HTERT RPE-1 (cell line): ENCODE results near the gene CCNK.

Source experiments
- in situ Hi-C: fragments of 300-500 bp; cut with MboI; formaldehyde crosslinking; loops from 4 replicates; pipeline ENCODE4 v1.14.3; 2020; ENCODE audit warnings: low sequenced_read_pairs

Gene CCNK

DNA sequence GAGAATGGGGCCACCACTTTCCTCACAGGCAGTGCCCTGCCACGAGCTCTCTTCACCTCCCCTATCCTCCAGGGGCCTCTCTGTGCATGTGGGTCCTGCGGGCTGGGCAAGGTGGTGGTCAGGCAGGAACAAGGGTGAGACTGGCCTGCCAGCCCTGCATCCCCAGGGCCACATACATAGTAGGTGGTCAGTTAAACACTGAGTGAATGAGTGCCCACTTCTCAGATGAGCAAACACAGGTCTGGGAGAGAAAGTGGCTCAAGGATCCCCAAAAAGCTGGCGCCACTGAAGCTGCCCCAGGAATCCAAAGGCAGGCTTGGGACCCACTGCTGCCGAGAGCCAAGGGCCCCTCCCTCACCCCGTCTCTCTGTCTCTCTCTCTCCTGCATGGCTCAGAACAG lies 51.1 kb downstream of the CCNK start:
- in situ Hi-C loops, result no loop called here

DNA sequence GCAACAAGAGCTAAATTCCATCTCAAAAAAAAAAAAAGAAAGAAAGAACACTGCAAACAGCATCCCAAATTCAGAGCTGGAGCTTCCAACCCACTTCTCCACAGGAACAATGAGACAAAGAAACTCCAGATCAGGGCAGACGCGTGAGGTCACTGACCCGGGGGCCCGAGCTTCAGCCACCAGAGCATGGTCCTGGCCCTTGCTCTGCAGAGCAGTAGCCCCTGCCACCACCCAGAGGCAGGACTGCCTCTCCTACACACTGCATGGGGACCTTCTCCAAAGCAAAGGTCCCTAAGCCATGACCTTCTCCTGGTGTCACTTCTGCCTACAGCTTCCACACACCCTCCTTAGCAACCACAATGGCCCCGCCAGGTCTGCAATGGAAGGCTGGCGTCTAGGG lies 53.1 kb downstream of the CCNK start:
- in situ Hi-C loops, result no loop called here

DNA sequence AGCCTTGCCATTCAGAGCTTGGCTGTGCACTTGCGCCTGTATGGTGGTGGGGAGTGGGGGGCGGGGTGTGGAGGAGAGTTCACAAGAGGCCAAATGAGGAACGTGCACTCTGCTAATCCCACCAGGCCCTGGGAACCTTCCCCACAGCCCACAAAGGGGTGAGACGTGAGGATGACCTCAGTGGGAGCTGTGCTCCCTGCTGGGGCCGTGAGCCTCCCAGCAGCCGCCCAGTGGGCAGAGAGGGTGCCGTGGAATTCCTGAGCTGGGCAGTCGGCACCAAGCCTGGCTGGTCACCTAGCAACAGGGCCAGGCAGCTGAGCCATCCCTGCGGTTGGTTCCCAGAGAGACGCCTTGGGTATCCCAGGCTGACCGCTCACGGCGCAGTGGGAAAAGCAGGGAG lies 53.7 kb downstream of the CCNK start:
- in situ Hi-C loops, result no loop called here

DNA sequence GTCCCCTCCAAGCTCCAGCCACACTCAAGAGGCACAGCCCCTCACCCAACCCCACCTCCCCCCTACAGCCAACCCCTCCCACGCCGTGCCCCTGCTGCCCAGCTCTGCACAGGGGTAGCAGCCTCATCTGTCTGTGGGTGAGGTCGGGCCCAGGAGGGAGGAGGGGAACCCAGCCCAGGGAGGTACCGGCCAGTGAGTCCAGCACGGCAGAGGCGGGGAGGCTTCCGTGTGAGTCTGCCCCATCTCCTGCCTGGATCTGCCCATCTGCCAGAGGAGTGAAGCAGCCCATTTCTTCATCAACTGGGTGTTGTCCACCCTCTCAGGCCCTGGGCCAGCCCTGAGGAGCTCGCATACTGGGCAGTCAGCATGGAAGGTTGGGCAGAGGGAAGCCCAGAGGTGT lies 54.2 kb downstream of the CCNK start:
- in situ Hi-C loops, result no loop called here

DNA sequence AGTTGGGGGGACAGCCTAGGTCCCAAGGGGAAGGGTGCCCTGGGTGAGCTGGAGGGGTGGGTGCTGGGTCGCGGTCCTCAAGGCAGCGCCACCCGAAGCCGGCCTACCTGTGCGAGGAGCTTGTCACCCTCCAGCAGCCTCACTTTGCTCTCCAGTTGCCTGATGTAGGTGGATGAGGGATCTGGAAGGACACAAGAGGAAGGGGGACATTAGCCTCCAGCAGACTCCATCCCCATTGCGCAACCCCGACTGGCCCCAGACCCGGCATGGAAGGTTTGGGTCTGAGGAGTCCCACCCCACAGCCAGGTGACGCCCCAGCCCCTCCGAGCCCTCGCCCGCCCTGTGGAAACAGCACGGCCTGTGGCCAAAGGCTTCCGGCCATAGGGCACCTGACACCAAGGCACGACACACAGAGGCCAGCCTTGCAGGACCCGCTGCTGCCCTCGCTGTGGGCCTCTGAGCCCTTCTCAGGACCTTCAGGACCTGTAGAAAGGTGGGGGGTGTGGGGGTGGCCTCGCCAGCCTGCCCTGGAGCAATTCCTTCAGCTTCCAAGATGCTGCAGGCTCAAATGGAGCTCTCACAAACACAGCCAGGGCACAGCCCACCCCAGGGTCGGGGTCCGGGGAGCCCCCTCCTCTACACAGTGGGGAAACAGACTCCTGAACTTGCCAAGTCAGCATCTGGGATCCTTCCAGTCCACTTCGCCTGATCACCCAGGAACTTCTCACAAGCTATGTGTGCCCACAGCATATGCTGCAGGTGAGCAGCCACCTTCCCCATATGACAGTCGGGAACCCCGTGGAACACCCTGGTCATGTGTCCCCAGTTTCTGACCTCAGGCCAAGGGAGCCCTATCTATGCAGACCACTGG lies 54.9 kb downstream of the CCNK start:
- in situ Hi-C loops, result no loop called here

DNA sequence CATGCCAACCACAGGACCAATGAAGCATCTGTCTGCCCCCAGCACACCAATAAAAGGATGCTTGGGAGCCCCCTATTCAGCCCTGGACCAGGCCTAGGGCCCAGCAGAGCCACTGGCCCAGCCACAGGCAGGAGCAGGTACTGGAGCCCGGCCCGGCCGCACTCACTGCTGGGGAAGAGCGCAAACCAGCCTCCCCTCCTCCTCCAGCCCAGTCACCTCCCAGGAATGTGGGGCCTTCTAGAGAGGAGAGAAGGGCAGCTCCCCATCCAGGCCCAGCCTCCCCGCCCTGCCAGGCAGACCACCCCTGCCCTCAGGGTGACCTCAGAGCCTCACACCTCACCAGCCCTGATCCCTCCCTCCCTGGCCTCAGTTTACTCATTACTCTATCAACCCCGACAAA lies 56.2 kb downstream of the CCNK start:
- in situ Hi-C loops, result no loop called here

DNA sequence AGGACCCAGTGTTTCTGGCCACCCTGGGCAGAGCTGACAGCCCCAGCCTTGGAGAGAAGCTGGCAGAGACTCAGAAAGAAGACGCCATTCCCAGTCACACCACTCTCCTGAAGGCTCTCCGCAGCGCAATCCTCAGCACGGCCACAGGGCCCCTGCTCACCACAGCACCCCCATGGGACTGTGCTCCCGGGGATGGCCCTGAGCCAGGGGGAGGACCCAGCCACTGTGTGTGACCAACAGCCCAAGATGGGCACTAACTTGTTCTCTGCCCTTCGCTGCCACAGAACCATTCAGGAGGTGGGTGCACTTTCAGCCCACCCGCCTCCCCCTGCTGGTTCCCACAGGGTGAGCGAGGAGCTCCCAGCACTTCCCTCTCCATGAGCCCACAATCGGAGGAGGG lies 57.1 kb downstream of the CCNK start:
- in situ Hi-C loops, result no loop called here

DNA sequence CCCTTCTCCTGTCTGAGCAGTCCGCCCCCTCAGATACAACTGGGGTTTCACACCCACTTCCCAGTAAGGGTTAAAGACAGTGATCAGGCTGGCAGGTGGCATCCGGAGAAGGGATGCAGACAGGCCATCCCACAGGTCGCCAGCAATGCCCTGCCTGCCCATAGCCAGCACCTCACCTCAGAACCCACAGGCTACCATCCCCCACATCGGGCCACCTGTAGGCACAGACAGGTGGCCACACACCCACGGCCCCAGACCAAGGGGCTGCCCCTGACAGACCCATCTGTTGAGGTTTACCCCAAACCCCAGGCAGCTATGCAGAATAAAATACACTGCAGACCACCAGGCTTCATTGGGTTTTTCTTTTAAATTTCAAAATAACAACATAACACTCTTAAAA lies 57.5 kb downstream of the CCNK start:
- in situ Hi-C loops, result no loop called here

DNA sequence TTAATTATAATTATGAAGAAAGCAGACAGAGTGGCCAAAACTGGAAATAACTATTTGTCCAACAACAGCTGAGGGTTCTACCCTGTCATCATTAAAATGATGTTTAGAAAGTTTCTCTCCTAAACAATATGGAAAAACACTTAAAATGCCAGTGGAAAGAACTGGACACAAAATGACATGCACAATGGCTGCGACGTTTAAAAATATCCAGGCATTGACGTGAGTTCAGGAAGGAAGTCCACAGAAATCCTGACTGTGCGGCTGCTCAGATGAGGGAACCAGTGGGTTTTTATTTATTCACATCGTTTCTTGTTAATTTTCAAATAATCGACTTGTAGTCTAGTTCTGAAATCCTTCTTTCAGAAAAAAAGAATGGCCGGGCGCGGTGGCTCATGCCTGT lies 58.3 kb downstream of the CCNK start:
- in situ Hi-C loops, result no loop called here

DNA sequence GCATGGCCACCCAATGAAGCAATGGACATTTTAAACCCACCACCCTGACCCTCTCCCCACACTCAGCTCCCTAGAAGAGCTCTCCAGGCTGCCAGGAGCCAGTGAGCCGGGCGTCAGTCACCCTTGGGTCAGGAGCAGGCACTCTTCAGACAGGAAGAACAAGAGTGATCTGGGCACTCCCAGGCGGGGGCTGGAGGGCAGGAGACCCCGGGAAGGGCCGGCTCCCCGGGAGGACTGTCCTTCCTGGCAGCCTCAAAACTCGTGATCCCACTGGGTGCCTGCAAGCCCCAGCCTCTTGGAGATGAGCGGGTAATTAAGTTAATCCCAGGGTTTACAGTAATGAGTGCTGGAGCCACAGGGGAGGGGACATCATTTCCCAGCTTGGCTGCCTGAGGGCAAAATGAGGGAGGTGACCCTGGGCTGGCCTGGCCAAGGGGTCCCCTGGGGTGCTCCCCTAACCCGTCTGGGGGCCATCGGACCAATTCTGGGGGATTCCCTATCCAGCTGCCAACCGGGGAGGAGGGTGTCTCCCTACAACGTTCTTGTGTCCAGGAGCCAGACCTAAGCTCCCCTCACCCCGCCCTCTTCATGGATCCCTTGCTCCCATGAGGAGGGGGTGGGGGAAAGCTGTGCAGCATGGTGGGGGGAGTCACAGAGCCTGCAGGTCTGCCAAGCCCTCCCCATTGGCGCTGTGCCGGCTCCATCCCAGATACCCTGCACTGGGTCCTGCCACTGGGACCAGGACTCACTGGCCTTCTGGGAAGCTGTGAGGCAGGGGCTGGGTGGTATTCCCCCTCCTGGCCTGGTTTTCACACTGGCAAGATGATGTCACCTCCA lies 59.2 kb downstream of the CCNK start:
- in situ Hi-C loops, result no loop called here

DNA sequence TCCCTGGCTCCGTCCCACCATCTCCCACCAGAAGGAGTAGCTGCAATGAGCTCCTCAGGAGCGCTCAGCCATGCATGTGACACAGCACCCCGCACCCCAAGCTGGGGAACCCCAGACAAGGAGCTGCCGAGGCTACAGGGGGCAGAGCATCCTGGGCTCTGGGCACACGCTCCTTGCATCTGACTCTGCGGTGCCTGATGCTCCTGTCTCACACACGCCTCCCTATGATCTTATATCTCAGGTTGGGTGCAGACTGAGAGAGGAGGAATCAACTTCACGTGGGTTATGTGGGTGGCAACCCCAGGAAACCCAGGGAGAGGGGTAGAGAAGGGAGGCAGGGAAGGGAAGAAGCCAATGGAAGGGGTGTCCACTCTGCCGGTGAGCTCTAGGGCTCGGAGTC lies 60.0 kb downstream of the CCNK start:
- in situ Hi-C loops, result no loop called here

DNA sequence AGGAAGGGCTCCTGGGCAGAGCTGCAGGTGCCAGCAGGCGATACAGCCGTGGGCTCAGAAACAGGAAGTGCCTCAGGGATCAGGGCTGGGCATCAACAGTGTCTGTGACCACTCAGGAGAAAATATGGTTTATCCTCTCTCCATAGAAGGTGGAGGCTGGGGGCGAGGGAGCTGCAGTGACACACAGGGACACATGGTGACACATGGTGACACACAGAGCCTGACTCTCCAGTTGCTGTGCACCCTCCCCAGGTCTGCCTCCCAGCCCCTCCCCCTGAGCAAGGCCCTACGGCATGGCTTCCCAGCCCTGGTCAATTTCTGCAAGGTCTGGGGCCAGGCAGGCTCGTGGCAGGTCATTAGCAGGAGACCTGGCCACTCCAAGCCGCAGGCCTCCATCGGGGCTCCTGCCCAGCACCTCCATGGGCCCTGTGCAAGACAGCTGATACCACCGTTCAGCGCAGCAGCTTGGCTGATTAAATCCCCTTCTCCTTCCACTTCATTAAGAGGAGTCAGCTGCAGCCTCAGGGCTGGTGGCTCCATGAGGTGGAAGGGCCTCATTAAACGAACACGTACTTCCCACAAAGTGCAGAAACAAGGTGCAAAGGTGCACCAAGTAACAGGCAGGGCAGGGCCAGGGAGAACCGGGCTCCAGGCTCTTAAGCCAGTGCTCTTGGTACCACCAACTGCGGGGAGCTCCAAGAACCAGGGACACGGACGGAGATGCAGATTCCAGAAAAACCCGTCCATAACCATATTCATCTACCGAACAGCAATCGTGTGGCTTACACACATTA lies 60.7 kb downstream of the CCNK start:
- in situ Hi-C loops, result no loop called here

DNA sequence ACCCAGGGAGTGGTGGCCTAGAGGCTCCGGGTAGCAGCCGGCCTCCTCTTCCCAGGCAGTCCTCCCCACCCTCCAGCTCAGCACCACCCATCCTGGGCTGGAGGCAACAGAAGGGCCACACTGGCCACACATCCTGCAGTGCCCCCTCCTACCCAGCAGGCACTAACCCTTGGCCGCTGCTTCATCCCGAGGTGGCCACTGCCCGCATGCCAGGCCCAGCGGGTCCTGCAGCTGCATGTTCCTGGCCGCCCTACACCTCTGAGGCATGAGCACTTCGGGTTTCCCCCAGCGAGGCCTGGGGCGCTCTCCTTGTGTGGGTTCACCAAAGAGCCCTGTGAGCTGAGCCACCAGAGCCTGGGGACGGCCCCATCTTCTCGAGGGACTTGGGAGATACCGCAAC lies 61.4 kb downstream of the CCNK start:
- in situ Hi-C loops, result no loop called here

DNA sequence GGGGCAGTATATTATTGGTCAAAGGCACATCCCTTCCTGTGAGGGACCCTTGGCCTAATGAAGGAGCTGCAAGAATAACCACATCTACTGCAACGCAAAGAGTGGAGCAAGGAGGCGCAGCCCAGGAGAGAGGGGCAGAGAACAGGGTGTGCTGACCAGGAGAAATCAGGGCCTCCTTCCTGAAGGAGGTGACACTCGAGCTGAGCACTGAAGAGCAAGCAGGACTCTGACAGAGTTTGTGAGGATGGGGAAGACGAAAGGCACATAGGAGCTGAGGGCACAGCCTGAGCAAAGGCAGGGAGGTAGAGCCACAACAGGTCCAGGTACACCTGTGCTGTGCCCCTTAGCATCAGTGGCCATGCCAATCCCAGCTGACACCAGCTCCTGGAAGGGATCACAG lies 62.2 kb downstream of the CCNK start:
- in situ Hi-C loops, result no loop called here

DNA sequence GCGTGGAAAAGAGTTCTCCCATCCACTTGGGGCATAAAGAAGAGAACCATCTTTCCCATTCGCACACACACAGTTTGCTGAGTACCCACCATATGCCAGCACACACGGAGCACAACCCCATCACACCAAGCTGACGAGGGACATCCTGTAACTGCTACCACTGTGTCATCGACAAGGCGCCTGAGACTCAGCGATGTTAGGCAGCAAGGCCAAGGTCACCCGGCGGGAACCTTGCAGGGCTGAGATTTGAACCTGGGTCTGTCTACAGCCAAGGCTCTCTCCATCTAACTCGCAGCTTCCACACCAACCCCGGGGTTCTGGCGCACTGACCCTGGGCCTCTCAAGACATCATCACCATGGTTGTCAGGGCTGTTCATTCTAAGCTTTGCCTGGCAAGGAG lies 62.8 kb downstream of the CCNK start:
- in situ Hi-C loops, result no loop called here

DNA sequence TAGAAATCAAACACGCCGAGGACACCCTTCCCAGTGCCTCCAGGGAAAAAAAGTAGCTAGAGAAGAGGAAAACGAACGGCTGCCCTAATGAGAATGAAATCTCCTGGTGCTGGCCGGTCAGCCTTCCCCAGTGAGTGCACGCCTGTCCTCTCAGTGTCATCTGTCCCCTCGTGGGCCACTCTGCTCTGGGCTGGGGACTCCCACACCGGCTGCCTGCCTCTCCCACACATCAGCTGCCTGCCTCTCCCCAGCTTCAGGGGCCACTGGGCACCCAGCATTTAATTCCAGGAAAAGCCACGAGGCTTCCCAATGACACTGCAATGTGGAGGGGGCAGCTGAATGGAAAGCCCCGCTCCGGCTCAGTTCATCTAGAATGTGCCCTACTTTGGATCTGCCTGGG lies 63.8 kb downstream of the CCNK start:
- in situ Hi-C loops, result no loop called here

DNA sequence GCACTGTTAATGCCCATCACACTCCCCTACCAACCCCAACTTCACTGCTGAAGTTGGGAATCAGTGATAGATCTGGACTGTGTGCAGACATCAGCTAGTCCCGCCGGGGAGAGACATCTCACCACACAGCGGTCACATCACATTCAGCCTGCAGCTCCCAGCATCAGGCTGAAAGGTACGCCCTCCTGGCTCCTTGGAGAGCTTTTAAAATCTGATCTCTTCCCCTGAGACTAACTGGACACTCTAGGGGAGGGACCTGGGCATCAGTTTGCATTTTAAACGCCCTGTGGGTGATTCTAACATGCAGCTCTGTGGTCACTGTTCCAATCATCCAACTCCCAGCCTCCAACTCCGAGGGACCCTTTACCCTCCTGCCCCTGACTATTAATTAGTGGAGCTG lies 64.4 kb downstream of the CCNK start:
- in situ Hi-C loops, result no loop called here

DNA sequence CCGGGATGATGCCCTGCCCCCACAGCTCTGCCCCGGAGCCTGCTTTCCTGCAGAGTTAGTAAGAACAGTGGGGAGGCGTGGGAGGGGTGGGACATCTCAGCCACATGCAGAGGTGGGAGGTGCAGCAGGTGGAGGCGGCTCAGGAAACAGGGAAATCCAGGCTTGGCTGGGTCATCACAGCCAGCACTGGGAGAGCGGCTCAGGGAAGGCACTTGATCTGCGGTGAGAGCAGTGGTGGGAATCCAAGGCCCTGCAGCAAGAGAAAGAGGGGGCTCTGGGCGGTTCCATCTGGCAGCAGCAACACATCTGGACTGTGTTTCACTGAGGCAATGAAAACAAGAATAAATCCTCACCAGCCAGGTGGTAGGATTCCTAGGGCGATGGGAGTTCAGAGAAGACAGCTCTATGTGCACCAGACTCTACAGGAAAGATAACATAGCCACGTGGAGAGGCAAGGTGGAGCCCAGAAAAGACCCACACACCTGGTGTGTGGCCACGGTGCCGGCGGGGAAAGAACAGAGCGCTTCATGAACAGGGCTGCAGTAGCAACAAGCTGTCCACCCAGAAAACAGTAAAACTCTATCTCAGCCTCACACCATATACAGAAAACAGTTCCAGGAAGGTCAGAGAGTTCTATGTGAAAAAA lies 65.1 kb downstream of the CCNK start:
- in situ Hi-C loops, result no loop called here

DNA sequence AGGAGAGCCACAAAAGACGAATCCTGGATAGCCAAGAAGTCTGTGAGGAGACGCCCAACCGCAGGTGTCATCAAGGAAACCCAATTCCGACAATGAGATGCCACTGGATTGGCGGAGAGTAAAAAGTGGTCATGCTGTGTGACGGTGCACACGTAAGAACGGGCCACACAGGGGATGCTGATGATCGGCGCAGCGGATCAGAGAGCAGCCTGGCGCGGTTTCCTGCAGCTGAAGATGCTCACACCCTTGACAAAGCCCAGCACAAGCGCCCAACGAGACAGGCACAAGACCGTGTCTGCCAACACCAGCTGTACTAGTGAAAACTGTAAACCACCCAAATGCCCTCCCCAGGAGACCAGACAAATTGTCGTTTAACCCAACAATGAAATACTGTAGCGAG lies 67.0 kb downstream of the CCNK start:
- in situ Hi-C loops, result no loop called here

DNA sequence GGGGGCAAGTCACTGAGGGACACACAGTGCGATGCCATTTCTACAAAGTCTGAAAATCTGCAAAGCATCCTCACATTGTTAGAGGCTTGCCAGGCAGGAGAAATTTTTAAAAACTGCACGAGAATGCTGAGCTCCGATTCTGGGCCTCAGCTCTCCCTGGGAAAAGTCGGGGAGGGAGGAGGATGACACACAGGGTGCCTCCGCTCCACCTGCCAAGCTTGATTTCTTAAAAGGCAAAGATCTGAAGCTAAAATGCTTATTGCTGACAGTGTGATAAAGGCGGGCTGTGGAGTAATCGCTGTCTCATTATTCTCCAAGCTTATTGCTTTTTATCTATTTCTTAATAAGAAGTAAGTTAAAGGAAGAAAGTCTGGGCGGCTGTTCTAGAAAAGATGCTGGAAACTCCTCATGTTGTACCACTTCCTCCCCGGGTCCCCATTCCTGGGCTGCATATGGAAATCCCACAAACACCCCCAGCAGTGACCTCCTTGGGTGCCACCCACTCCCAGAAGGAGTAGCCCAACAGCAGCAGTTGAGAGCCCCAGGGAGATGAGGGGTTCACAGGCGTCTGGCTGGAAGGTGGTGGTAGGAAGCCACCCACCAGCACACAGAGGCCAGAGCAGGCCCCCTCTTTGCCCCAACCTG lies 67.8 kb downstream of the CCNK start:
- in situ Hi-C loops, result no loop called here

DNA sequence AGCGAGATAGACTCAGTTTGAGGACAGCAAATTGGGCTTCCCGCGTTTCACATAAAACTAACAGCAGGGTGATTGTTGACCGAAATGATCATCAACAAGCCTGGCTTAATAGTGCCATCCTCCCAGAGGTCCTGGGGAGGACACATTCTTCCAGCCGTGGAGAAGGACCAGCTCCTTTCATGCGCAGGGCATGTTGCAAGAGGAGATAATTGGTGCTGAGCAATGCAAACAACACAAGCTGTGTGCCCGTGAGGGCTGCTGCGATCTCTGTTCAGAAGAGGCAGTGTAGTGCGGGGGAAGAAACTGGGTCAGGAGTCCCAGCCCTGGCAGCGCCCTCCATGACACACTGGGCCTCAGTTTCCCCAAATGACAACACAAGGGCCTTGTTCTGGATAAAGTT lies 68.5 kb downstream of the CCNK start:
- in situ Hi-C loops, result no loop called here
